H1 (cell line): ENCODE measurements around the gene MGAT4D. TPM values are rescaled to one million over a fixed set of nuclear protein-coding genes. Genes with fewer than 3 reads are reported as not detected.

ENCODE experiments used
- CTCF ChIA-PET: fragments of 300-600 bp; sonication (Branson Sonifier 250); formaldehyde crosslinking; loops from one replicate; lab custom pipeline; 2021; ENCODE audit not compliant: partially characterized antibody; lab: Charles Lee
- POLR2A ChIA-PET: fragments of 300-600 bp; sonication (Branson Sonifier 250); formaldehyde crosslinking; loops from one replicate; lab custom pipeline; 2021; ENCODE audit warnings: inconsistent platforms; ENCODE audit not compliant: partially characterized antibody; lab: Charles Lee
- DNase-seq, 2 experiments: peaks; one replicate each; pipeline versions ENCODE4 v3.0.0 to v3.0.0-alpha.2; 2010 to 2022; ENCODE audit warnings: low spot score in 2 of 2, low read depth in 1 of 2, mixed read lengths in 1 of 2
- FAIRE-seq: peaks from 2 replicates; lab custom pipeline; 2011; peaks lifted over from hg19 to GRCh38; lab: Jason Lieb, UNC
- H2AFZ ChIP-seq: 2 replicates; pipeline ENCODE4 v1.8.1; 2012; ENCODE audit warnings: low read length, inconsistent platforms
- H2AK5ac ChIP-seq: 2 replicates; pipeline ENCODE4 v1.6.1; 2013; ENCODE audit warnings: low read depth, low read length
- H2BK120ac ChIP-seq: replicated peaks from 2 replicates; pipeline ENCODE3; 2013; ENCODE audit warnings: low read depth, low read length, inconsistent platforms
- H2BK12ac ChIP-seq: 2 replicates; pipeline ENCODE4 v1.6.1; 2013; ENCODE audit warnings: low read depth, low read length
- H2BK15ac ChIP-seq: 2 replicates; pipeline ENCODE4 v1.6.1; 2013; ENCODE audit warnings: low read length
- H2BK20ac ChIP-seq: 2 replicates; pipeline ENCODE4 v1.6.1; 2013; ENCODE audit warnings: low read length
- H2BK5ac ChIP-seq: 2 replicates; pipeline ENCODE4 v1.6.1; 2013; ENCODE audit warnings: low read depth, low read length
- H3K14ac ChIP-seq: 2 replicates; pipeline ENCODE4 v1.6.1; 2013; ENCODE audit warnings: inconsistent platforms; ENCODE audit not compliant: insufficient read length
- H3K18ac ChIP-seq: 2 replicates; pipeline ENCODE4 v1.6.1; 2013; ENCODE audit warnings: low read length; ENCODE audit errors: extremely low read depth
- H3K23ac ChIP-seq: 2 replicates; pipeline ENCODE4 v1.6.1; 2013; ENCODE audit warnings: inconsistent platforms; ENCODE audit not compliant: insufficient read length
- H3K23me2 ChIP-seq: 2 replicates; pipeline ENCODE4 v1.6.1; 2013; ENCODE audit warnings: low read depth, low read length
- H3K27ac ChIP-seq: 2 replicates; pipeline ENCODE4 v1.6.1; 2011; ENCODE audit warnings: low read depth, low read length, inconsistent platforms
- H3K27me3 ChIP-seq, 4 experiments: replicated peaks in 1 of 4; 1 replicate in 1 of 4; 2 replicates in 3 of 4; pipeline versions ENCODE4 v1.6.1 to v1.8.1; 2011 to 2013; ENCODE audit warnings: low read length in 3 of 4, mild to moderate bottlenecking in 3 of 4, inconsistent platforms in 2 of 4, mixed read lengths in 2 of 4, moderate library complexity in 1 of 4; ENCODE audit not compliant: control insufficient read depth in 3 of 4, insufficient read depth in 3 of 4; ENCODE audit errors: extremely low read depth in 1 of 4
- H3K36me3 ChIP-seq, 4 experiments: 2 replicates each; pipeline versions ENCODE4 v1.6.1 to v1.8.1; 2011 to 2013; ENCODE audit warnings: mild to moderate bottlenecking in 4 of 4, low read length in 3 of 4, moderate library complexity in 2 of 4, control low read depth in 1 of 4, inconsistent platforms in 1 of 4; ENCODE audit not compliant: insufficient read depth in 4 of 4, control insufficient read depth in 2 of 4
- H3K4ac ChIP-seq: replicated peaks from 2 replicates; pipeline ENCODE3; 2013; ENCODE audit warnings: low read length, low read depth, mixed read lengths, inconsistent platforms; ENCODE audit not compliant: insufficient read length
- H3K4me1 ChIP-seq, 4 experiments: replicated peaks in 1 of 4; 1 replicate in 1 of 4; 2 replicates in 3 of 4; pipeline versions ENCODE4 v1.6.1 to v1.8.1; 2011 to 2013; ENCODE audit warnings: low read length in 3 of 4, inconsistent platforms in 2 of 4, mixed read lengths in 1 of 4; ENCODE audit not compliant: insufficient read depth in 4 of 4, control insufficient read depth in 3 of 4
- H3K4me2 ChIP-seq, 2 experiments: 2 replicates each; pipeline versions ENCODE4 v1.6.1 to v1.8.1; 2011 to 2013; ENCODE audit warnings: low read depth in 2 of 2, low read length in 2 of 2, control low read depth in 1 of 2, inconsistent platforms in 1 of 2, mild to moderate bottlenecking in 1 of 2; ENCODE audit not compliant: insufficient read depth in 1 of 2
- H3K4me3 ChIP-seq, 4 experiments: fragments of 200-600, 300-600 bp in 1 of 4; sonication (generic), shearing (Covaris generic), sonication (Bioruptor Twin) in 1 of 4; 2 replicates each; pipeline versions ENCODE4 v1.5.1 to v1.8.1; 2011 to 2016; ENCODE audit warnings: low read length in 4 of 4, low read depth in 3 of 4, control low read depth in 2 of 4, inconsistent platforms in 2 of 4, mild to moderate bottlenecking in 2 of 4, mixed read lengths in 1 of 4, moderate library complexity in 1 of 4; ENCODE audit not compliant: insufficient read depth in 2 of 4; ENCODE audit errors: extremely low read depth in 1 of 4
- H3K56ac ChIP-seq: replicated peaks from 2 replicates; pipeline ENCODE3; 2013; ENCODE audit warnings: low read depth, mild to moderate bottlenecking, mixed read lengths, low read length, inconsistent platforms; ENCODE audit not compliant: insufficient read length
- H3K79me1 ChIP-seq: 2 replicates; pipeline ENCODE4 v1.6.1; 2013; ENCODE audit warnings: low read depth, low read length, control low read depth
- H3K79me2 ChIP-seq, 2 experiments: 2 replicates each; pipeline versions ENCODE4 v1.6.1 to v1.8.1; 2012 to 2013; ENCODE audit warnings: low read length in 2 of 2, mild to moderate bottlenecking in 2 of 2, inconsistent platforms in 1 of 2; ENCODE audit not compliant: insufficient read depth in 2 of 2, control insufficient read depth in 1 of 2
- H3K9ac ChIP-seq, 4 experiments: replicated peaks in 1 of 4; 1 replicate in 1 of 4; 2 replicates in 3 of 4; pipeline versions ENCODE4 v1.6.1 to v1.8.1; 2011 to 2013; ENCODE audit warnings: low read depth in 3 of 4, low read length in 3 of 4, control low read depth in 2 of 4, mild to moderate bottlenecking in 2 of 4, moderate library complexity in 2 of 4, inconsistent platforms in 1 of 4; ENCODE audit errors: extremely low read depth in 1 of 4
- H3K9me3 ChIP-seq, 2 experiments: 2 replicates each; pipeline versions ENCODE4 v1.6.1 to v1.8.1; 2012 to 2013; ENCODE audit warnings: mild to moderate bottlenecking in 2 of 2, moderate library complexity in 2 of 2, control low read depth in 1 of 2, inconsistent platforms in 1 of 2, low read depth in 1 of 2, low read length in 1 of 2, mixed read lengths in 1 of 2; ENCODE audit not compliant: insufficient read depth in 2 of 2
- H4K20me1 ChIP-seq, 2 experiments: replicated peaks in 1 of 2; 2 replicates each; pipeline versions ENCODE3 to v1.8.1; 2011 to 2013; ENCODE audit warnings: inconsistent platforms in 2 of 2, low read length in 2 of 2, mild to moderate bottlenecking in 1 of 2; ENCODE audit not compliant: insufficient read depth in 2 of 2, control insufficient read depth in 1 of 2
- H4K5ac ChIP-seq: 2 replicates; pipeline ENCODE4 v1.6.1; 2013; ENCODE audit warnings: low read length, low read depth, mixed read lengths, inconsistent platforms; ENCODE audit not compliant: insufficient read length
- H4K8ac ChIP-seq: 2 replicates; pipeline ENCODE4 v1.8.0; 2013; ENCODE audit warnings: mild to moderate bottlenecking, moderate library complexity, low read length, inconsistent platforms; ENCODE audit not compliant: insufficient read depth; ENCODE audit errors: extremely low read depth
- H4K91ac ChIP-seq: replicated peaks from 2 replicates; pipeline ENCODE3; 2013; ENCODE audit warnings: low read length, mixed read lengths, inconsistent platforms; ENCODE audit not compliant: insufficient read length
- EGR1 ChIP-seq: IDR thresholded peaks from 2 replicates; pipeline ENCODE4 v1.6.1; 2011; ENCODE audit warnings: low read depth, low read length, borderline replicate concordance
- JUND ChIP-seq: IDR thresholded peaks from 2 replicates; pipeline ENCODE4 v1.6.1; 2011; ENCODE audit warnings: mild to moderate bottlenecking, improper control_type of control experiment, low read length
- POU5F1 ChIP-seq: IDR thresholded peaks from 2 replicates; pipeline ENCODE4 v1.6.1; 2011; ENCODE audit warnings: low read depth, mild to moderate bottlenecking, low read length, moderate library complexity
- SIN3A ChIP-seq, 2 experiments: IDR thresholded peaks in 1 of 2; conservative IDR thresholded peaks in 1 of 2; 2 replicates each; pipeline ENCODE4 v1.6.1; 2011 to 2012; ENCODE audit warnings: low read length in 2 of 2, improper control_type of control experiment in 1 of 2, low read depth in 1 of 2, mild to moderate bottlenecking in 1 of 2
- polyA plus RNA-seq, 7 experiments: library from polyadenylated mRNA; depleted of rRNA in 3 of 7; stranded (reverse) in 5 of 7; unstranded in 2 of 7; fragments of >200 nt in 5 of 7; fragments of 200-250 nt in 2 of 7; gene quantifications; 1 replicate in 5 of 7; 2 replicates in 1 of 7; 4 replicates in 1 of 7; pipeline versions ENCODE4 v1.2.1 to v1.2.3, GENCODE V29; 2011 to 2013; ENCODE audit warnings: missing spikeins in 2 of 7, mixed read lengths in 2 of 7
- total RNA-seq: library from RNA; stranded (reverse); fragmentation: NEBNext Ultra II Directional; extraction: Animal tissue kit (Norgen Biotek cat#: 25700); gene quantifications from 2 replicates; pipeline ENCODE4 v1.2.1, GENCODE V29; 2021

Gene MGAT4D
- total and polyA plus RNA-seq, 2 of the 8 experiments (the other 6 are each of a cell fraction or from before 2014, with no cell fraction given), result not detected

DNA sequence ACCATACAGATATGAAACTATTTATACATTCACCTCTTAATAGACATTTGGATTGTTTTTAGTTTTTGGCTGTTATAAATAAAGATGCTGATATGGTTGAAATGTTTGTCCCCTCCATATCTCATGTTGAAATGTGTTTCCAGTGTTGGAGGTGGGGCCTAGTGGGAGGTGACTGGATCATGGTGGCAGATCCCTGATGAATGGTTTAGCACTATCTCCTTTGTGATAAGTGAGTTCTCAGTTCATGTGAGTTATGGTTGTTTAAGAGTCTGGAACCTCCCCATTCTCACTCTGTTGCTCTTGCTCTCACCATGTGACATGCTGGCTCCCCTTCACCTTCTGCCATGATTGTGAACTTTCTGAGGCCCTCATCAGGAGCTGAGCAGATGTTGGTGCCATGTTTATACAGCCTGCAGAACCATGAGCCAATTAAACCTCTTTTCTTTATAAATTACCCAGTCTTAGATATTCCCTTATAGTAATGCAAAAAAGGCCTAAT, 58.4 kb downstream of the MGAT4D start:
- no peaks in the 10 kb centered on the region; the same call in 1 of the 2 replicates for H3K23me2 ChIP-seq
- H4K91ac ChIP-seq, result no peak overlapping the region
- no peaks in the 10 kb centered on the region for H3K36me3 ChIP-seq
- no peak overlapping the region for H2BK20ac ChIP-seq
- H2BK15ac ChIP-seq, result no peak overlapping the region
- H2BK120ac ChIP-seq, result no peak overlapping the region
- H3K9ac ChIP-seq, result no peak overlapping the region
- H2AFZ ChIP-seq, result no peak overlapping the region
- H3K23ac ChIP-seq, result no peak overlapping the region
- no peak overlapping the region for H3K56ac ChIP-seq
- H3K79me1 ChIP-seq, result no peaks in the 10 kb centered on the region
- DNase-seq (no peak), FAIRE-seq (no peak)
- ChIA-PET POLR2A (no interaction called here), CTCF (no interaction called here)
- H3K4me1 ChIP-seq, result no peaks in the 10 kb centered on the region
- no peak overlapping the region for H2BK12ac ChIP-seq
- no peak overlapping the region for H3K4me2 ChIP-seq
- no peak overlapping the region for H3K4me3 ChIP-seq
- no peak overlapping the region for H2AK5ac ChIP-seq
- no peaks in the 10 kb centered on the region for H3K79me2 ChIP-seq
- H2BK5ac ChIP-seq, result no peak overlapping the region
- no peak overlapping the region for H3K14ac ChIP-seq
- no peaks in the 10 kb centered on the region for H3K9me3 ChIP-seq
- H3K27ac ChIP-seq, result no peak overlapping the region
- H3K27me3 ChIP-seq, result no peaks in the 10 kb centered on the region
- H3K18ac ChIP-seq, result no peak overlapping the region
- H4K5ac ChIP-seq, result no peak overlapping the region
- no peak overlapping the region for H4K8ac ChIP-seq
- no peak overlapping the region for H3K4ac ChIP-seq
- no peaks in the 10 kb centered on the region for H4K20me1 ChIP-seq
- TF ChIP-seq SIN3A (conservative IDR thresholded peaks at IDR 0.05 in 1 of 2, IDR thresholded peaks at IDR 0.05 in 1 of 2; ENCODE audit: low read depth in 1 of 2, low read length in 2 of 2), result no peak
- TF ChIP-seq EGR1, result no peak
- no peak for TF ChIP-seq JUND
- no peak for TF ChIP-seq POU5F1
